IMR-90 (cell line): ENCODE data around the gene CTNNA2.

ENCODE experiments used
- BHLHE40 ChIP-seq: fragments of 150-350 bp; IDR thresholded peaks from 2 replicates; pipeline ENCODE4 v1.6.1; 2016; ENCODE audit warnings: mild to moderate bottlenecking, low read depth, low read length
- CTCF ChIP-seq: conservative IDR thresholded peaks from 2 replicates; pipeline ENCODE4 v1.5.1; 2012; ENCODE audit warnings: mild to moderate bottlenecking, low read depth, low read length, improper control_type of control experiment
- ELK1 ChIP-seq: fragments of 150-350 bp; IDR thresholded peaks from 2 replicates; pipeline ENCODE4 v1.6.1; 2016; ENCODE audit warnings: low read depth, mild to moderate bottlenecking, low read length, moderate library complexity, borderline replicate concordance
- MAFK ChIP-seq: IDR thresholded peaks from 2 replicates; pipeline ENCODE4 v1.6.1; 2012; ENCODE audit warnings: low read depth, low read length, improper control_type of control experiment
- MAZ ChIP-seq: IDR thresholded peaks from 2 replicates; pipeline ENCODE4 v1.6.1; 2012; ENCODE audit warnings: low read depth, mild to moderate bottlenecking, low read length, improper control_type of control experiment, moderate library complexity, borderline replicate concordance
- POLR2A ChIP-seq: IDR thresholded peaks from 2 replicates; pipeline ENCODE4 v1.6.1; 2012; ENCODE audit warnings: mild to moderate bottlenecking, low read depth, low read length
- RAD21 ChIP-seq: IDR thresholded peaks from 2 replicates; pipeline ENCODE4 v1.6.1; 2012; ENCODE audit warnings: low read length, improper control_type of control experiment
- RFX5 ChIP-seq: IDR thresholded peaks from 2 replicates; pipeline ENCODE4 v1.8.0; 2012; ENCODE audit warnings: low read depth, mild to moderate bottlenecking, low read length, moderate library complexity
- TF ChIP-seq, protein P1 (sequence below): fragments of 150-350 bp; IDR thresholded peaks from 2 replicates; pipeline ENCODE4 v1.6.1; 2017; ENCODE audit warnings: mild to moderate bottlenecking, antibody characterized with exemption, low read length, low read depth

DNA sequence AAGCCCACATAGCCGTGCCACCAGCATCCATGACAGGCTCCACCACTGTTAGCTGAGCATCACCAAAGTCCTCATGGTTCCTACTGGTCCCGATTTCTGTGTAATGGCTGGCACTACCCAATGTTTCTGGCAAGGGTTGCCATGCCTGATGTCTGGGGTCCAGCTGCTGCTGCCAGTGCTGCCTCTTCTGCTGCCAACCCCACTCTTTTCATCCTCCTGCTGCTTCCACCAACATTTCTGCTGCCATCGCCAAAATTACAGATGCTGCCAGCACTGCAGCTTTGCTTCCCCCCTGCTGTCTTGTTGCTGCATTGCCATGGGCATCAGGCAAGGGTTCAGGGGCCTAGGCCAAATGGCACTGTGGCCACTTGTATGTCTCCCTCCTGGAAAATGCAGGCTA lies 638.8 kb downstream of the CTNNA2 start:
- TF ChIP-seq CTCF: no peak
- TF ChIP-seq ELK1: no peak
- TF ChIP-seq MAFK: no peak
- no peak for TF ChIP-seq POLR2A
- TF ChIP-seq RAD21: no peak
- no peak for TF ChIP-seq RFX5
- TF ChIP-seq BHLHE40: no peak
- TF ChIP-seq, protein P1, sequence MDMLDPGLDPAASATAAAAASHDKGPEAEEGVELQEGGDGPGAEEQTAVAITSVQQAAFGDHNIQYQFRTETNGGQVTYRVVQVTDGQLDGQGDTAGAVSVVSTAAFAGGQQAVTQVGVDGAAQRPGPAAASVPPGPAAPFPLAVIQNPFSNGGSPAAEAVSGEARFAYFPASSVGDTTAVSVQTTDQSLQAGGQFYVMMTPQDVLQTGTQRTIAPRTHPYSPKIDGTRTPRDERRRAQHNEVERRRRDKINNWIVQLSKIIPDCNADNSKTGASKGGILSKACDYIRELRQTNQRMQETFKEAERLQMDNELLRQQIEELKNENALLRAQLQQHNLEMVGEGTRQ: no peak
- no peak for TF ChIP-seq MAZ
